ENCODE results near the gene RUNX2.

RUNX2 gene

GRCh38 chr6:45353654-45354053, 25.5 kb downstream of the RUNX2 start:
- H3K4me2 ChIP-seq, result no peak overlapping the region
- no peaks in the 10 kb centered on the region for H3K36me3 ChIP-seq (ENCODE audit: insufficient read depth)
- no peaks in the 10 kb centered on the region for H4K20me1 ChIP-seq (ENCODE audit: insufficient read depth)
- TF ChIP-seq CTCF (conservative IDR thresholded peaks at IDR 0.05; ENCODE audit: low read depth, low read length), result no peak
- no peaks in the 10 kb centered on the region for H3K27me3 ChIP-seq (ENCODE audit: insufficient read depth, low read depth)
- no peak overlapping the region for H3K9ac ChIP-seq
- no peak overlapping the region for H3K4me3 ChIP-seq (IDR thresholded peaks at IDR 0.05; ENCODE audit: insufficient read depth, low read depth, low read length)
- no peak overlapping the region for H2AFZ ChIP-seq (ENCODE audit: low read depth)
- no peak overlapping the region for H3K27ac ChIP-seq
- no peaks in the 10 kb centered on the region for H3K79me2 ChIP-seq (ENCODE audit: insufficient read depth, low read depth)
- peaks cover 23% of the 10 kb centered on the region for H3K4me1 ChIP-seq (ENCODE audit: low read depth, poor library complexity, severe bottlenecking)

- H3K4me2 ChIP-seq, result no peak overlapping the region
- no peak overlapping the region for H3K4me3 ChIP-seq (IDR thresholded peaks at IDR 0.05; ENCODE audit: insufficient read depth, low read depth, low read length)
- H3K27ac ChIP-seq, result no peak overlapping the region
- H3K9ac ChIP-seq, result no peak overlapping the region
- H3K4me1 ChIP-seq (ENCODE audit: low read depth, poor library complexity, severe bottlenecking), result no peaks in the 10 kb centered on the region
- no peaks in the 10 kb centered on the region for H3K36me3 ChIP-seq (ENCODE audit: insufficient read depth)
- H3K79me2 ChIP-seq (ENCODE audit: insufficient read depth, low read depth), result no peaks in the 10 kb centered on the region
- no peaks in the 10 kb centered on the region for H3K27me3 ChIP-seq (ENCODE audit: insufficient read depth, low read depth)
- TF ChIP-seq CTCF (conservative IDR thresholded peaks at IDR 0.05; ENCODE audit: low read depth, low read length), result no peak
- H2AFZ ChIP-seq (ENCODE audit: low read depth), result no peak overlapping the region
- H4K20me1 ChIP-seq (ENCODE audit: insufficient read depth), result no peaks in the 10 kb centered on the region
Measured at GRCh38 chr6:45364466-45364865, 36.3 kb downstream of the RUNX2 start.

- Histone ChIP-seq H3K27me3 (ENCODE audit: insufficient read depth, low read depth) (no peaks in the 10 kb centered on the region), H3K4me1 (ENCODE audit: low read depth, poor library complexity, severe bottlenecking) (no peaks in the 10 kb centered on the region), H3K79me2 (ENCODE audit: insufficient read depth, low read depth) (no peaks in the 10 kb centered on the region), H3K4me3 (IDR thresholded peaks at IDR 0.05; ENCODE audit: insufficient read depth, low read depth, low read length) (no peak overlapping the region), H2AFZ (ENCODE audit: low read depth) (no peak overlapping the region), H3K36me3 (ENCODE audit: insufficient read depth) (no peaks in the 10 kb centered on the region), H3K4me2 (no peak overlapping the region), H4K20me1 (ENCODE audit: insufficient read depth) (no peaks in the 10 kb centered on the region), H3K9ac (no peak overlapping the region), H3K27ac (no peak overlapping the region)
- TF ChIP-seq CTCF (conservative IDR thresholded peaks at IDR 0.05; ENCODE audit: low read depth, low read length), result no peak
Measured at GRCh38 chr6:45365036-45365435, 36.9 kb downstream of the RUNX2 start.

- TF ChIP-seq CTCF (conservative IDR thresholded peaks at IDR 0.05; ENCODE audit: low read depth, low read length), result no peak
- no peaks in the 10 kb centered on the region for H3K4me1 ChIP-seq (ENCODE audit: low read depth, poor library complexity, severe bottlenecking)
- no peak overlapping the region for H3K27ac ChIP-seq
- H3K4me3 ChIP-seq (IDR thresholded peaks at IDR 0.05; ENCODE audit: insufficient read depth, low read depth, low read length), result no peak overlapping the region
- H3K9ac ChIP-seq, result no peak overlapping the region
- H2AFZ ChIP-seq (ENCODE audit: low read depth), result no peak overlapping the region
- no peak overlapping the region for H3K4me2 ChIP-seq
- no peaks in the 10 kb centered on the region for H3K27me3 ChIP-seq (ENCODE audit: insufficient read depth, low read depth)
- H3K36me3 ChIP-seq (ENCODE audit: insufficient read depth), result no peaks in the 10 kb centered on the region
- H3K79me2 ChIP-seq (ENCODE audit: insufficient read depth, low read depth), result no peaks in the 10 kb centered on the region
- no peaks in the 10 kb centered on the region for H4K20me1 ChIP-seq (ENCODE audit: insufficient read depth)
Measured at GRCh38 chr6:45366534-45366933, 38.4 kb downstream of the RUNX2 start.

GRCh38 chr6:45367999-45368398, 39.9 kb downstream of the RUNX2 start:
- H3K36me3 ChIP-seq (ENCODE audit: insufficient read depth), result no peaks in the 10 kb centered on the region
- no peak overlapping the region for H3K4me2 ChIP-seq
- no peaks in the 10 kb centered on the region for H3K27me3 ChIP-seq (ENCODE audit: insufficient read depth, low read depth)
- H3K4me1 ChIP-seq (ENCODE audit: low read depth, poor library complexity, severe bottlenecking), result no peaks in the 10 kb centered on the region
- no peaks in the 10 kb centered on the region for H3K79me2 ChIP-seq (ENCODE audit: insufficient read depth, low read depth)
- no peak overlapping the region for H3K27ac ChIP-seq
- no peaks in the 10 kb centered on the region for H4K20me1 ChIP-seq (ENCODE audit: insufficient read depth)
- H2AFZ ChIP-seq (ENCODE audit: low read depth), result no peak overlapping the region
- H3K9ac ChIP-seq, result no peak overlapping the region
- H3K4me3 ChIP-seq (IDR thresholded peaks at IDR 0.05; ENCODE audit: insufficient read depth, low read depth, low read length), result no peak overlapping the region
- no peak for TF ChIP-seq CTCF (conservative IDR thresholded peaks at IDR 0.05; ENCODE audit: low read depth, low read length)
